IMR-90 (cell line): ENCODE data around the gene CFAP299. TPM values are rescaled to one million over a fixed set of nuclear protein-coding genes. Genes with fewer than 3 reads are reported as not detected.

Source experiments
- ATAC-seq: fragments of 200-7000 bp; cut with Tn5 transposase; 2 replicates; pipeline ENCODE4 v1.9.1; 2020; ENCODE audit warnings: low read depth, mild to moderate bottlenecking, moderate library complexity
- BruUV-seq: library from RNA; stranded (reverse); fragments of 400-500 nt; replicated peaks from 2 replicates; lab custom pipeline; 2021; lab: Mats Ljungman, UMichigan
- CTCF ChIA-PET: fragments of 300-600 bp; formaldehyde crosslinking; extraction: SDS; loops from one replicate; lab custom pipeline; 2021; ENCODE audit warnings: antibody characterized with exemption; lab: Yijun Ruan, JAX
- POLR2A ChIA-PET: fragments of 300-600 bp; sonication (Branson Sonifier 250); formaldehyde crosslinking; loops from one replicate; lab custom pipeline; 2022; ENCODE audit warnings: antibody characterized with exemption; ENCODE audit not compliant: unreplicated experiment; lab: Charles Lee
- DNase-seq: peaks from one replicate; pipeline ENCODE4 v3.0.0; 2013
- H2AFZ ChIP-seq: replicated peaks from 2 replicates; pipeline ENCODE3; 2013; ENCODE audit warnings: low read length, mild to moderate bottlenecking; ENCODE audit not compliant: poor library complexity
- H2AK5ac ChIP-seq: 2 replicates; pipeline ENCODE4 v1.6.1; 2013; ENCODE audit warnings: low read depth, low read length, inconsistent platforms
- H2AK9ac ChIP-seq: replicated peaks from 2 replicates; pipeline ENCODE3; 2013; ENCODE audit warnings: mild to moderate bottlenecking, low read depth, low read length, moderate library complexity; ENCODE audit not compliant: poor library complexity
- H2BK120ac ChIP-seq: 2 replicates; pipeline ENCODE4 v1.6.1; 2013; ENCODE audit warnings: low read depth, low read length, inconsistent platforms
- H2BK15ac ChIP-seq: 3 replicates; pipeline ENCODE4 v1.6.1; 2013; ENCODE audit warnings: low read depth, low read length, inconsistent platforms
- H2BK20ac ChIP-seq: 2 replicates; pipeline ENCODE4 v1.6.1; 2013; ENCODE audit warnings: low read depth, mild to moderate bottlenecking, inconsistent platforms, low read length, moderate library complexity
- H2BK5ac ChIP-seq: 2 replicates; pipeline ENCODE4 v1.6.1; 2013; ENCODE audit warnings: mild to moderate bottlenecking, low read depth, low read length, inconsistent platforms; ENCODE audit not compliant: poor library complexity, severe bottlenecking
- H3K14ac ChIP-seq: replicated peaks from 2 replicates; pipeline ENCODE4 v1.6.1; 2013; ENCODE audit warnings: low read depth, low read length, inconsistent platforms
- H3K18ac ChIP-seq: 2 replicates; pipeline ENCODE4 v1.6.1; 2013; ENCODE audit warnings: low read depth, low read length, control low read depth
- H3K23ac ChIP-seq: 2 replicates; pipeline ENCODE4 v1.6.1; 2013; ENCODE audit warnings: low read depth, low read length, inconsistent platforms
- H3K27ac ChIP-seq: 2 replicates; pipeline ENCODE4 v1.5.1; 2013; ENCODE audit warnings: mild to moderate bottlenecking, control low read depth, low read length; ENCODE audit not compliant: insufficient read depth
- H3K27me3 ChIP-seq: 2 replicates; pipeline ENCODE4 v1.6.1; 2013; ENCODE audit warnings: low read length; ENCODE audit not compliant: control insufficient read depth, insufficient read depth
- H3K36me3 ChIP-seq: 2 replicates; pipeline ENCODE4 v1.6.1; 2013; ENCODE audit warnings: low read length, mixed read lengths; ENCODE audit not compliant: control insufficient read depth, insufficient read depth
- H3K4ac ChIP-seq: 2 replicates; pipeline ENCODE4 v1.6.1; 2013; ENCODE audit warnings: low read depth, low read length, inconsistent platforms
- H3K4me1 ChIP-seq: 2 replicates; pipeline ENCODE4 v1.6.1; 2013; ENCODE audit warnings: low read length, mixed read lengths; ENCODE audit not compliant: control insufficient read depth, insufficient read depth
- H3K4me2 ChIP-seq: 2 replicates; pipeline ENCODE4 v1.6.1; 2013; ENCODE audit warnings: low read depth, mild to moderate bottlenecking, control low read depth, low read length, moderate library complexity
- H3K4me3 ChIP-seq: 2 replicates; pipeline ENCODE4 v1.5.1; 2013; ENCODE audit warnings: low read depth, mild to moderate bottlenecking, control low read depth, low read length, moderate library complexity; ENCODE audit not compliant: insufficient read depth
- H3K56ac ChIP-seq: 2 replicates; pipeline ENCODE4 v1.6.1; 2013; ENCODE audit warnings: low read length, inconsistent platforms; ENCODE audit not compliant: insufficient read depth; ENCODE audit errors: extremely low read depth
- H3K79me1 ChIP-seq, 2 experiments: 2 replicates each; pipeline ENCODE4 v1.6.1; 2013; ENCODE audit warnings: low read length in 2 of 2, inconsistent platforms in 1 of 2, low read depth in 1 of 2
- H3K9ac ChIP-seq: 2 replicates; pipeline ENCODE4 v1.6.1; 2013; ENCODE audit warnings: low read depth, low read length, control low read depth
- H3K9me1 ChIP-seq: 2 replicates; pipeline ENCODE4 v1.6.1; 2013; ENCODE audit warnings: low read length, inconsistent platforms; ENCODE audit not compliant: insufficient read depth
- H3K9me3 ChIP-seq: 2 replicates; pipeline ENCODE4 v1.6.1; 2013; ENCODE audit warnings: low read length; ENCODE audit not compliant: control insufficient read depth, insufficient read depth
- H4K20me1 ChIP-seq: 2 replicates; pipeline ENCODE4 v1.6.1; 2013; ENCODE audit warnings: low read length, inconsistent platforms; ENCODE audit not compliant: insufficient read depth
- H4K5ac ChIP-seq: 2 replicates; pipeline ENCODE4 v1.6.1; 2013; ENCODE audit warnings: mild to moderate bottlenecking, low read depth, low read length, control low read depth
- H4K8ac ChIP-seq, 2 experiments: 2 replicates each; pipeline ENCODE4 v1.6.1; 2013; ENCODE audit warnings: low read depth in 2 of 2, low read length in 2 of 2, control low read depth in 1 of 2, inconsistent platforms in 1 of 2
- H4K91ac ChIP-seq: 2 replicates; pipeline ENCODE4 v1.6.1; 2013; ENCODE audit warnings: low read depth, low read length, inconsistent platforms; ENCODE audit not compliant: insufficient read depth
- CEBPB ChIP-seq: IDR thresholded peaks from 2 replicates; pipeline ENCODE4 v1.6.1; 2012; ENCODE audit warnings: low read depth, low read length, improper control_type of control experiment
- CHD1 ChIP-seq: IDR thresholded peaks from 2 replicates; pipeline ENCODE4 v1.6.1; 2012; ENCODE audit warnings: low read depth, low read length, improper control_type of control experiment
- FOS ChIP-seq: fragments of 150-350 bp; IDR thresholded peaks from 2 replicates; pipeline ENCODE4 v1.6.1; 2016; ENCODE audit warnings: low read depth, low read length
- WGBS, 2 experiments: methylation state at CpG; one replicate each; pipeline versions ENCODE4 v1.1.5 to v1.1.7; 2013; ENCODE audit warnings: missing lambda C conversion rate in 2 of 2; ENCODE audit not compliant: insufficient read length in 1 of 2; ENCODE audit errors: extremely low coverage in 2 of 2; 5-methylcytosine and 5-hydroxymethylcytosine counted together
- dilution Hi-C: fragments of 300-500 bp; cut with HindIII; formaldehyde crosslinking; loops from one replicate; pipeline ENCODE4 v1.14.3; 2018; ENCODE audit warnings: low sequenced_read_pairs; ENCODE audit not compliant: unreplicated experiment
- in situ Hi-C: fragments of 300-500 bp; cut with MboI; formaldehyde crosslinking; loops from 3 replicates; pipeline ENCODE4 v1.14.3; 2019; ENCODE audit warnings: low sequenced_read_pairs, inconsistent platforms, mixed read lengths
- intact Hi-C: fragments of 100-400 bp; cut with micrococcal nuclease; formaldehyde crosslinking; loops from 2 replicates; pipeline ENCODE4 v1.10.0; 2022
- polyA plus RNA-seq, 3 experiments: library from polyadenylated mRNA; depleted of rRNA; stranded (reverse); fragments of >200 nt; gene quantifications; 2 replicates each; pipeline ENCODE4 v1.2.3, GENCODE V29; 2012; ENCODE audit warnings: low replicate concordance in 1 of 3
- total RNA-seq: library from RNA; depleted of rRNA; stranded (reverse); fragments of >200 nt; gene quantifications from 2 replicates; pipeline ENCODE4 v1.2.3, GENCODE V29; 2012

Gene CFAP299
- total and polyA plus RNA-seq, 2 of the 4 experiments (the other 2 are of a cell fraction): 1.0 to 1.1 TPM

GRCh38 chr4:80788798-80789197, 453.3 kb downstream of the CFAP299 start:
- in situ Hi-C loops: no loop called here
- CTCF ChIA-PET: no interaction called here
- no peak; the same call in 1 of the 2 replicates for ATAC-seq

More at GRCh38 chr4:80788798-80789197, 453.3 kb downstream of the CFAP299 start:
- no peak overlapping the region for H3K4me3 ChIP-seq
- H3K18ac ChIP-seq: no peak overlapping the region
- no peak overlapping the region for H3K23ac ChIP-seq
- H3K9ac ChIP-seq: no peak overlapping the region
- no peak overlapping the region for H2AK9ac ChIP-seq
- intact Hi-C loops: no loop called here
- H2BK5ac ChIP-seq: no peak overlapping the region
- H3K9me3 ChIP-seq: no peaks in the 10 kb centered on the region
- H3K4me1 ChIP-seq: no peaks in the 10 kb centered on the region
- no peak overlapping the region for H2AFZ ChIP-seq
- H4K8ac ChIP-seq: no peak overlapping the region
- no peak overlapping the region for H2BK120ac ChIP-seq
- H3K9me1 ChIP-seq: no peaks in the 10 kb centered on the region
- no peak overlapping the region for H3K56ac ChIP-seq
- no CpG with 5 or more reads among the region's 1 CpG for WGBS, 2 experiments
- no TSS peak for BruUV-seq
- H4K20me1 ChIP-seq: no peaks in the 10 kb centered on the region
- dilution Hi-C loops: no loop called here
- no peak overlapping the region for H3K27ac ChIP-seq
- no peak overlapping the region for H2BK20ac ChIP-seq
- H3K4ac ChIP-seq: no peak overlapping the region
- peak; percentile 40 for DNase-seq
- no peak overlapping the region for H2AK5ac ChIP-seq
- H3K36me3 ChIP-seq: no peaks in the 10 kb centered on the region
- no peaks in the 10 kb centered on the region for H3K79me1 ChIP-seq
- no peak overlapping the region for H4K5ac ChIP-seq
- POLR2A ChIA-PET: no interaction called here
- no peaks in the 10 kb centered on the region for H3K27me3 ChIP-seq
- no peak overlapping the region for H2BK15ac ChIP-seq
- TF ChIP-seq CEBPB: no peak
- no peak for TF ChIP-seq CHD1
- TF ChIP-seq FOS: no peak
- H3K4me2 ChIP-seq: no peak overlapping the region
- no peak overlapping the region for H3K14ac ChIP-seq
- no peak overlapping the region for H4K91ac ChIP-seq
